Left ventricle myocardium inferior (tissue), 1 donor: Measurements from ENCODE around the gene ZNF350. TPM values are rescaled to one million over a fixed set of nuclear protein-coding genes. Genes with fewer than 3 reads are reported as not detected.
A peak's percentile ranks its signal among the peaks of the same experiment; 100 is the strongest.
"Not testable (repeated sequence)": the region's sequence is repeated elsewhere in the genome, so short reads cannot be mapped to it uniquely, and the experiment has no call there.

Source experiments
- DNase-seq: peaks from one replicate; pipeline ENCODE4 v3.0.0-alpha.2; 2020
- H3K27ac ChIP-seq: fragments of 200-600 bp; replicated peaks from 2 replicates; pipeline ENCODE4 v1.8.0; 2021
- H3K27me3 ChIP-seq: fragments of 200-600 bp; 2 replicates; pipeline ENCODE4 v1.8.0; 2021; ENCODE audit warnings: low read depth
- H3K36me3 ChIP-seq: fragments of 200-600 bp; 2 replicates; pipeline ENCODE4 v1.8.0; 2021
- H3K4me1 ChIP-seq: fragments of 200-600 bp; 2 replicates; pipeline ENCODE4 v1.8.0; 2021
- H3K4me3 ChIP-seq: fragments of 200-600 bp; 2 replicates; pipeline ENCODE4 v1.8.0; 2021; ENCODE audit warnings: mild to moderate bottlenecking, moderate library complexity
- H3K9me3 ChIP-seq: fragments of 200-600 bp; replicated peaks from 2 replicates; pipeline ENCODE4 v1.8.0; 2021
- intact Hi-C: fragments of 100-400 bp; cut with micrococcal nuclease; formaldehyde crosslinking; loops from one replicate; pipeline ENCODE4 v1.11.0; 2022
- long read RNA-seq: library from polyadenylated mRNA; unstranded; transcript quantifications from one replicate; pipeline ENCODE4 v2.0.0, GENCODE V29; 2021
- total RNA-seq: library from RNA; stranded (reverse); fragmentation: NEBNext Ultra II Directional; extraction: Animal tissue kit (Norgen Biotek cat#: 25700); gene quantifications from one replicate; pipeline ENCODE4 v1.2.1, GENCODE V29; 2021
- TF ChIP-seq, protein P1 (sequence below): fragments of 200-600 bp; IDR thresholded peaks from 2 replicates; pipeline ENCODE4 v1.8.0; 2021; ENCODE audit warnings: antibody characterized with exemption, mild to moderate bottlenecking, borderline replicate concordance
- donor health status: DM: no; HTN: yes; CAD: no; lungs with severe emphysema.

ZNF350 gene
- 8.0 TPM for total RNA-seq
- long read RNA-seq, transcript ZNF350-201 (5 exons, 2,338 nt): major isoform, 9 of 12 reads
- long read RNA-seq, partial matches to known transcripts: 0 of 12 reads
- long read RNA-seq, other reads (novel, unspliced or antisense): 2 of 12 reads

DNA sequence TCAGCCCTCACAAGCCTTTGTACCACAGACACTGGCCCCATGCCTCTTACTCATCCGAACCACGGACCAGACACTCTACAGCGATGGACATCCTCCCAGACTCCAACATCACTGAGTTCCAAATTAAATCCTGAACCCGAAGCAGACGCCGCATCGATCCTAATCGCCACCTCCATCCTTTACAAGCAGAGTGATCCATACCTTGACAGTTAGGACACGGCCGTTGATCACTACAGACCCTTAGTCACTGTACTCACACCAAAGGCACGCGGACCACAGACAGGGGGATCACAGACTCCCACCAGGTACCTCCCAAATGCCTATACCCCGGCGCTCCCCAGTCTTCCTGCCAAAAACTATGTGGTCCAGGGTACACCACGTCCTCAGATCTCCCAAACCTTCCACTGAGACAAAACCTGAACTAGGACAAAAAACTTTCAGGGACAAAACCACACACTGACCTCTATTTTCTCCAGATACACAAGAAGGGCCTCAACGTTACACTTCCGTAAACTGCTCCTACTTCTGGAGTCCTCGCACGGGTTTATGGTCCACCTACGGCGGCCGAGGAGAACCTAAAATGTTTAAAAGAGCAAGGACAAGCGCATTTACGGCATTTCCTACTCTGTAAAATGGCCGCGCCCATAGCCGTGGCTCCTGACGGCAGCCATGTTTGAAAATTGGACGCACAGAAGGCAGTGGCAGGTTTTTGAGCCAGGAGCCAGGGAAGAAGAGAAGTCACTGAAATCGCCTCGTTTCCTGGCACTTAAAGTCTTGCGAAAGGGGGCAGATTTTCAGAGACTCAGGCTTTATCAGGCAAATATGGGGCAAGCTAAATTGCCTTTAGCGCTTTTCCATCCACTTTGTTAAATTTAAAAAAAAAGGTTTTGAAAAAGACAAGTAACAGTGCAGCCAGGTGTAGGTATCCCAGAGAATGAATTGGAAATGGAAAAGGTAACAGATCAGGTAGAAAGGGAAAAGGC, at the start of gene ZNF350:
ZNF350 (minus strand) TSS at position 532 of the 983 bp plus-strand sequence. CDS start 12,480 bp downstream, outside the sequence.
- Histone ChIP-seq H3K9me3 (peaks cover 79% of the 10 kb centered on the region), H3K27me3 (no peaks in the 10 kb centered on the region), H3K4me3 (peak within 1 kb of the TSS; percentile 96), H3K36me3 (peaks cover 27% of the 10 kb centered on the region), H3K27ac (peak within 1 kb of the TSS; percentile 82), H3K4me1 (peaks cover 39% of the 10 kb centered on the region)
- DNase-seq: peak; percentile 90
- intact Hi-C loops: no loop called here
- TF ChIP-seq, protein P1, sequence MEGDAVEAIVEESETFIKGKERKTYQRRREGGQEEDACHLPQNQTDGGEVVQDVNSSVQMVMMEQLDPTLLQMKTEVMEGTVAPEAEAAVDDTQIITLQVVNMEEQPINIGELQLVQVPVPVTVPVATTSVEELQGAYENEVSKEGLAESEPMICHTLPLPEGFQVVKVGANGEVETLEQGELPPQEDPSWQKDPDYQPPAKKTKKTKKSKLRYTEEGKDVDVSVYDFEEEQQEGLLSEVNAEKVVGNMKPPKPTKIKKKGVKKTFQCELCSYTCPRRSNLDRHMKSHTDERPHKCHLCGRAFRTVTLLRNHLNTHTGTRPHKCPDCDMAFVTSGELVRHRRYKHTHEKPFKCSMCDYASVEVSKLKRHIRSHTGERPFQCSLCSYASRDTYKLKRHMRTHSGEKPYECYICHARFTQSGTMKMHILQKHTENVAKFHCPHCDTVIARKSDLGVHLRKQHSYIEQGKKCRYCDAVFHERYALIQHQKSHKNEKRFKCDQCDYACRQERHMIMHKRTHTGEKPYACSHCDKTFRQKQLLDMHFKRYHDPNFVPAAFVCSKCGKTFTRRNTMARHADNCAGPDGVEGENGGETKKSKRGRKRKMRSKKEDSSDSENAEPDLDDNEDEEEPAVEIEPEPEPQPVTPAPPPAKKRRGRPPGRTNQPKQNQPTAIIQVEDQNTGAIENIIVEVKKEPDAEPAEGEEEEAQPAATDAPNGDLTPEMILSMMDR: no peak

DNA sequence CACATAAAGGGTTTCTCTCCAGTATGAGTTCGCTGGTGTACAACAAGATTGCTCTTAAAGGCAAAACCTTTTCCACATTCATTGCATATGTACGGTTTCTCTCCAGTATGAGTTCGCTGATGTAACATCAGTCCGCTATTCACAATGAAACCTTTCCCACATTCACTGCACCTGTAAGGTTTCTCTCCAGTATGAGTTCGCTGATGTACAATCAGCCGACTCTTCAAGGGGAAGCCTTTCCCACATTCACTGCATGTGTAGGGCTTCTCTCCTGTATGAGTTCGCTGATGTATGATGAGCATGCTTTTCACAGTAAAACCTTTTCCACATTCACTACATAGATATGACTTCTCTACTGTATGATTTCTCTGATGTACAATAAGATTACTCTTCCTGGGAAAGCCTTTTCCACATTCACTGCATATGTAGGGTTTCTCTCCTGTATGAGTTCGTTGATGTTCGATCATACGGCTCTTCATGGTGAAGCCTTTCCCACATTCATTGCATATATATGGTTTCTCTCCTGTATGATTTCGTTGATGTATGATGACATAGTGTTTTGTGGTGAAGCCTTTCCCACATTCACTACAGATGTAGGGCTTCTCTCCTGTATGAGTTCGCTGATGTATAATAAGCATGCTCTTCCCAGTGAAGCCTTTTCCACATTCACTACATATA, 47.5 kb upstream of the ZNF350 start:
- intact Hi-C loops: no loop called here
- H3K36me3 ChIP-seq: peaks cover 83% of the 10 kb centered on the region
- TF ChIP-seq, protein P1: no peak
- H3K9me3 ChIP-seq: peaks cover 91% of the 10 kb centered on the region
- H3K27ac ChIP-seq: no peak overlapping the region
- H3K27me3 ChIP-seq: no peaks in the 10 kb centered on the region
- H3K4me1 ChIP-seq: no peaks in the 10 kb centered on the region
- no peak for DNase-seq
- H3K4me3 ChIP-seq: no peak overlapping the region

DNA sequence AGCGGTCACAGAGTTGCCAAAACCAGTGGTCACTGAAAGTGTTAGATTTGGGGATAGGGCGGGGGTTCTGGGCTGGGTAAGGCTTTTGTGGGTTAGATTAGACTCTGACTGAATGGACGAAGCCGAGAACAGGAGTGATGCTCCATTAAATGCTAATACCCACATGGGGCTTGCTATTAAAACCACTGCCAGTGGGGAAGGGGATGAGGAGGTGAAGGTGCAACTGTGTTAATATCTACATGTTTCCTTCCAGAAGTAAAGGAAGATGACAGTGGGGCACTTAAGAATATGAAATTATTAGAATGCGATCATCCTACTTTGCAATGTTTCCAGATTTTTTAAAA, 42.1 kb upstream of the ZNF350 start:
- no peaks in the 10 kb centered on the region for H3K27me3 ChIP-seq
- H3K9me3 ChIP-seq: peaks cover 55% of the 10 kb centered on the region
- H3K27ac ChIP-seq: peak overlapping the region; percentile 96
- TF ChIP-seq, protein P1: no peak
- DNase-seq: no peak
- peak overlapping the region; percentile 86 for H3K4me3 ChIP-seq
- intact Hi-C loops: no loop called here
- H3K4me1 ChIP-seq: peaks cover 18% of the 10 kb centered on the region
- peaks cover 55% of the 10 kb centered on the region for H3K36me3 ChIP-seq

DNA sequence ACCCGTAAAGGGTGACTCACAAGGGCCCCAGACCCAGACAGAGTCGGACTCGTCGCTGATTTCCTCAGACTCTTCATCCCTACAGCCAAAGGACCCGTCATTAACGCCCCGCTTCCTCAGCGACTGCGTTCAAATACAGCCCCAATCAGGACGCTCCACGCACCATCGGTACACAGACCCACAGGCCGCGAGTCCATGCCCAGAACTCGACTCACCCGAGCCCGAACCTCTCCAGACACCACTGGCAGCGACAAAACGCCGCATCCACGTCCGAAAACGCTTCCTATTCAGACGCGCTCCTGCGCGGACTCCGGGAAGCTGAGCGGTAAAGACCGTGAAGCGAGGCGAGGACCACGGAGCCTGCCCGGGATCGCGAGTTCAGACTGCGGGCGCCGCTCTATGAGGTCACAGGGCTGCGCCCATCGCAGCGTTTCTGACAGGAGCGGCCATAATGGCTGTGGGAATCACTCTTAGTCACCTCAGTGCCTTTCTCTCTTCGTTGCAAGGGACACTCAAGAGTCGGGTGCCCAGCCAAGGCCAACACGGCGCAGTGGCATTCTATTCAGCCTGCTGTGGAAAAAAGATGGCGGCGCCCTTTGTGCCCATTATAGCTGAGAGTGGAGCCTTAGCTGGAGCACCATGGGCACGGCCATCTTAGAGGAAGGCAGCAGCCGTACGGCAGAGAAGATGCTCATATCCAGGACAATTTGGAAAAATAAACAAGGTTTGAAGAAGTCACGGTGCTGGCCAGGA, 41.6 kb upstream of the ZNF350 start, which contains the start of gene ZNF614:
ZNF614 (minus strand) TSS at position 353 of the 753 bp plus-strand sequence. CDS start 2,634 bp downstream, outside the sequence.
- peaks cover 55% of the 10 kb centered on the region for H3K36me3 ChIP-seq
- H3K27me3 ChIP-seq: no peaks in the 10 kb centered on the region
- peak within 1 kb of the TSS; percentile 86 for H3K4me3 ChIP-seq
- TF ChIP-seq, protein P1: no peak
- peak; percentile 89 for DNase-seq
- peaks cover 18% of the 10 kb centered on the region for H3K4me1 ChIP-seq
- intact Hi-C loops: no loop called here
- H3K9me3 ChIP-seq: peaks cover 55% of the 10 kb centered on the region
- H3K27ac ChIP-seq: peak within 1 kb of the TSS; percentile 96

DNA sequence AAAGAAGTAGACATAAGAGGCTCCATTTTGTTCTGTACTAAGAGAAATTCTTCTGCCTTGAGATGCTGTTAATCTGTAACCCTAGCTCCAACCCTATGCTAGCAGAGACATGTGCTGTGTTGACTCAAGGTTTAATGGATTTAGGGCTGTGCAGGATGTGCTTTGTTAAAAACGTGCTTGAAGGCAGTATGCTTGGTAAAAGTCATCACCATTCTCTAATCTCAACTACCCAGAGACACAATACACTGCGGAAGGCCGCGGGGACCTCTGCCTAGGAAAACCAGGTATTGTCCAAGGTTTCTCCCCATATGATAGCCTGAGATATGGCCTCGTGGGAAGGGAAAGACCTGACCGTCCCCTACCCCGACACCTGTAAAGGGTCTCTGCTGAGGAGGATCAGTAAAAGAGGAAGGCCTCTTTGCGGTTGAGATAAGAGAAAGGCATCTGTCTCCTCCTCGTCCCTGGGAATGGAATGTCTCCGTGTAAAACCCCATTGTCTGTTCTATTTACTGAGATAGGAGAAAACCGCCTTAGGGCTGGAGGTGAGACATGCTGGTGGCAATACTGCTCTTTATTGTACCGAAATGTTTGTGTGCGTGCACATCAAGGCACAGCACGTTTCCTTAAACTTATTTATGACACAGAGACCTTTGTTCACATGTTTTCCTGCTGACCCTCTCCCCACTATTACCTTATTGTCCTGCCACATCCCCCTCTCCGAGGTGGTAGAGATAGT, 39.8 kb upstream of the ZNF350 start:
- peaks cover 18% of the 10 kb centered on the region for H3K4me1 ChIP-seq
- H3K9me3 ChIP-seq: peaks cover 55% of the 10 kb centered on the region
- peaks cover 56% of the 10 kb centered on the region for H3K36me3 ChIP-seq
- H3K27me3 ChIP-seq, intact Hi-C loops, H3K27ac ChIP-seq, DNase-seq: not testable (repeated sequence)
- H3K4me3 ChIP-seq: peak overlapping the region; percentile 86

DNA sequence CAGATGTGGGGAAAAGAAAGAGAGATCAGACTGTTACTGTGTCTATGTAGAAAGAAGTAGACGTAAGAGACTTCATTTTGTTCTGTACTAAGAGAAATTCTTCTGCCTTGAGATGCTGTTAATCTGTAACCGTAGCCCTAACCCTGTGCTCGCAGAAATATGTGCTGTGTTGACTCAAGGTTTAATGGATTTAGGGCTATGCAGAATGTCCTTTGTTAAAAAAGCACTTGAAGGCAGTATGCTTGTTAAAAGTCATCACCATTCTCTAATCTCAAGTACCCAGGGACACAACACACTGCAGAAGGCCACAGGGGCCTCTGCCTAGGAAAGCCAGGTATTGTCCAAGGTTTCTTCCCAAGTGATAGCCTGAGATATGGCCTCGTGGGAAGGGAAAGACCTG, 37.8 kb upstream of the ZNF350 start:
- H3K9me3 ChIP-seq: peaks cover 61% of the 10 kb centered on the region
- peaks cover 68% of the 10 kb centered on the region for H3K36me3 ChIP-seq

More for the DNA sequence above, 37.8 kb upstream of the ZNF350 start:
- H3K27ac ChIP-seq, H3K4me3 ChIP-seq, H3K27me3 ChIP-seq, DNase-seq, intact Hi-C loops: not testable (repeated sequence)
- H3K4me1 ChIP-seq: peaks cover 26% of the 10 kb centered on the region
